Nucleus accumbens (tissue), 56 donors: Measurements from ENCODE around the gene NYAP1.
"Not testable (repeated sequence)": the region's sequence is repeated elsewhere in the genome, so short reads cannot be mapped to it uniquely, and the experiment has no call there.

Experiments
- DNase-seq, 56 donors: peaks; one replicate each; lab custom pipeline; 2025; lab: John Stamatoyannopoulos, UW

The NYAP1 gene

DNA sequence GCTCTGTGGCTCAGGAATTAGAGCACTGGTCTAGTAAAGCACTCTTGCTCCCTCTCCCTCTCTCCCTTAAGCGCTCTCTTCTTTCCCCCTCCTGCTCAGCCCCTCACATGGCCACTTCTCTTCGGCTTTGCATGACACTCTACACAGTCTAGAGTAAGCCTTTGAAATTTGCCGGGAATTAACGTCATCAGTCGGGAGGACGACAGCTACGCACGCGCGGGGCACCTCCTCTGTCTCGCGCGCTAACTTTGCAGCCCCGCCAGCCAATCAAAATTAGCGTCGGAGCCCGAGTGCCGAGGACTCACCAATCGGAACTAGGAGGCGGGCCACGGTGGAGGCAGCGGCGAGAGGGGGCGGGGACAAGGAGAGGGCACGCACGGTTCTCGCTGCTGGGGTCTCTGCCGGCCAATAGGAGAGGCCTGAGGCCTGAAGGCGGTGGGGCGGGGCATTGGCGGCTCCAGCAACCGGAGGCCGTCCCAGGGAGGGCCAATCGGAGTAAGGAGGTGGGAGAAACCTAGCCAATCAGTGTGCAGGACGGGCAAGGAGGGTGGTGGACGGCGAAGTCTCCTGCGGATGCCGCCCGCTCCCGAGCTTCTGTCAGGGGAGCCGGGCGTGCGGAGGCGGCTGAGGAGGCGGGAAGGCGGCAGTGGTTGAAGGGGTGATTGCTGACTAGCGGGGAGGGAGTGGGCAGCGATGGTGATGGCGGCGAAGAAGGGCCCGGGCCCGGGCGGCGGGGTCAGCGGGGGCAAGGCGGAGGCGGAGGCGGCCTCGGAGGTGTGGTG is 55.1 kb downstream of the NYAP1 start, which contains the start of gene AGFG2:
TSS of gene AGFG2 (plus strand) at position 550 of the 782 bp plus-strand sequence. CDS start at position 694, 144 bp downstream.
- DNase-seq: peak; percentile 90 to 100 (median 100)

DNA sequence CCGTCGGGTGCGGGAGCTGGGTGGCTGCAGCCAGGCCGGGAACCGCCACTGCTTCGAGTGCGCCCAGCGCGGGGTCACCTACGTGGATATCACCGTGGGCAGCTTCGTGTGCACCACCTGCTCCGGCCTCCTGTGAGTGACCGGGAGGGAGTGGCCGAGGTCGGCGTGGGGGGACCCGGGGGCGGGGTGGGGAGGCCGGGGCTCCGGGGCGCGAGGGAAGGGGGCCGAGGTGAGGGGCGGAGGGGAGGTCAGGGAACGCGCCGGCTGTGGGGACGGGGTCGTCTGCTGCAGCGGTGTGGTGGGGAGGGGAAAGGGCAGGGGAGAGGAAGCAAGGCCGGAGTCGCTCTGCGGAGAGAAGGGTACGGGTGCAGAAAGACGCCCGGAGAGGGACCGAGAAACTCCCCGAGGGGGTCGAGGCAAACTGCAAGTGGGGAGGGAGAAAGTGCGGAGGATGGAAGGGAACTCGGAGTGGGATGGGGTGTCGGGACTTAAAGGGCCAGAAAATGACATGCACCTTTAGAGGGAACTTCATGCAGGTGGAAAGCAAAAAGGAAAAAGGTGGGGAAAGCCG is 55.8 kb downstream of the NYAP1 start:
- DNase-seq: peak in 2 of 56 donors; percentile 11 to 44

DNA sequence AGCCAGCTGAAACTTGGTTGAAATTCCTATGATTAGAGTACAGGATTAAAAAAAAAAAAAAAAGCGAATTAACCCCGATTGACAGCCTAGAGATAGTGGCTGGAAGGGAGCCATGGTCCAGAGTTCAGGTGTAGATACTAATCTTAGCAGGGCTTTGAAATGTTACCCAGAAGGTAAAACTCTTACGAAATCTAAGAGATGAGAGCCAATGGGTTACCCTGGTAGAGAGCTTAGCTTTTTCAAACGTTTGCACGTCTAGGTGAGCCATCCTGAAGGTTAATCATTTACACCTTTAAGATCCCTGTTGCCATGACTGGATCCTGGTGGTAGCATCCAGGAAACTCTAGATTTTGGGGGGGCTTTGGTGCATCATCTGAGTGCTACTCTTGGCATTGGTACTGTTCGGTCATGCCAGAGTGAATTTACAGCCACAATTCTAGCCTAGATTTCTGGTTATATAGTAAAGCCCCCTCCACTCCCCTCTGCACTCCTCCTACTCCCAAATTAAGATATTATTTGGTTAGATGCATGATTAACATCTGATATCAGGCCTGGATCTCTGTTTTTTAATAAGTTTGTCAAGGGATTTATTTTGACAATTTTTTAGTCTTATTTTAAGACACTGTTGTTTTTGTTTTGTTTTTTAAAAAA is 56.5 kb downstream of the NYAP1 start:
- DNase-seq: no peak

DNA sequence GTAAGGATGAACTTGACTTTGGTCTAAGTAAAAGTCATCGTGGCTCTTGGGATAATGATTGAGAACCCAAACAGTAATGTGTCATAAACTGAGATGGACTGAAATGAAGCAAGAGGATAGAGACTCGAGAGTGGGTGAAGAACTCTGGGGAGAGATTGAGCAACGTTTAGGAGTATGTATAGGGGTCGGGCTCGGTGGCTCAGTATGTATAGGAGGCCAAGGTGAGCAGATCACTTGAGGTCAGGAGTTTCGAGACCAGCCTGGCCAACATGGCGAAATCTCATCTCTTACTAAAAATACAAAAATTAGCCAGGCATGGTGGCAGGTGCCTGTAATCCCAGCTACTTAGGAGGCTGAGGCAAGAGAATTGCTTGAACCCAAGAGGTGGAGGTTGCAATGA is 57.6 kb downstream of the NYAP1 start:
- not testable (repeated sequence) for DNase-seq

DNA sequence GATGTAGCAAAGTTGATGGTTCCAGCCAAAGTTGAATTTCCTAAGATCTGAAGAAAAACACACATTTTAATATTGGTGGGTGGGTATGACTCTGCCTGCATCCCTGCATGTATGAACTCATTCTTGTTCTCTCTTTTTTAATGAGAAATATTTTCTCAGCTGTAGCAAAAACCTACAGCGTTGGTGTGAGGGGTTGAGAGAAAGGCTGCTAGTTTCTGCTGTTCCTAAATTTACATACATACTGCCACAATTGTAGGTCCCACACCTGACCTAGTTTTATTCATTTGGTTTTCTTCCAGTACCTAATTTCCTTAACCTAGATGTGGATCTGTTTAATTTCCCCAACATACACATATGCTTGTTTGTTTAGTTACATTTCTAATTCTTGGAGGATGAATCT is 59.9 kb downstream of the NYAP1 start:
- peak in 2 of 56 donors; percentile 19 to 27 for DNase-seq

DNA sequence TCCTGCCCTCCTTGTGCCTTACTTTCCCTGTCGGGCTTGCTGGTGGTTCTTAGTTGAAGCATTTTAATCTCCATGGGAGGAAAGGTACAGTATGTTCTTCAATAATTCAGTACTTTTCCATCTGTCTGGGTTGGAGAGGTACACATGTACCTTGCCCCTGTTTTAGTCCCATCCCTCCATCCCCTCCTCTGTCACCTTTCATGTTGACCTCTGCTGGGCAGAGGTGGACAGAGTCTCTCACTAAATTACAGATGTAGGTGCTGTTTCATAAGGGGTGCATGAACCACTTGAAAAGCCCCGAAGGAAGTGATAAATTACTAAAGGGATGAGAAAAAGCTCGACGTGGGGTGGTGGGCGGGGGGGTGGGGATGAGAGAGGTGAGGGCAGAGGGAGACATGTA is 60.7 kb downstream of the NYAP1 start:
- DNase-seq: no peak
